Upper lobe of right lung (tissue), 1 donor: Measurements from ENCODE around the gene STAT1. TPM values are rescaled to one million over a fixed set of nuclear protein-coding genes. Genes with fewer than 3 reads are reported as not detected.

Source experiments
- ATAC-seq: fragments of 200-7000 bp; cut with Tn5 transposase; one replicate; pipeline ENCODE4 v1.9.1; 2020; ENCODE audit warnings: mild to moderate bottlenecking, moderate library complexity
- DNase-seq: peaks from one replicate; pipeline ENCODE4 v3.0.0-alpha.2; 2020
- H3K27ac ChIP-seq: fragments of 200-600 bp; one replicate; pipeline ENCODE4 v1.8.0; 2022
- H3K27me3 ChIP-seq: fragments of 200-600 bp; one replicate; pipeline ENCODE4 v1.8.0; 2022; ENCODE audit warnings: mild to moderate bottlenecking
- H3K36me3 ChIP-seq: fragments of 200-600 bp; one replicate; pipeline ENCODE4 v1.8.0; 2022
- H3K4me1 ChIP-seq: fragments of 200-600 bp; one replicate; pipeline ENCODE4 v1.8.0; 2022
- H3K4me3 ChIP-seq: fragments of 200-600 bp; one replicate; pipeline ENCODE4 v1.8.0; 2022; ENCODE audit warnings: mild to moderate bottlenecking
- H3K9me3 ChIP-seq: fragments of 200-600 bp; one replicate; pipeline ENCODE4 v1.8.0; 2022
- intact Hi-C: fragments of 100-400 bp; cut with DNase I; formaldehyde crosslinking; loops from one replicate; pipeline ENCODE4 v1.11.0; 2022
- total RNA-seq: library from RNA; stranded (reverse); fragmentation: NEBNext Ultra II Directional; extraction: Animal tissue kit (Norgen Biotek cat#: 25700); gene quantifications from one replicate; pipeline ENCODE4 v1.2.1, GENCODE V29; 2021
- TF ChIP-seq, protein P1 (sequence below): fragments of 200-600 bp; IDR thresholded peaks from one replicate; pipeline ENCODE4 v1.8.0; 2022; ENCODE audit warnings: antibody characterized with exemption
- donor health status: DM: no; HTN: yes; CAD: no; lungs with severe emphysema.

The STAT1 gene
- total RNA-seq, 1 donor from 2014 or later = 98.6 TPM

DNA sequence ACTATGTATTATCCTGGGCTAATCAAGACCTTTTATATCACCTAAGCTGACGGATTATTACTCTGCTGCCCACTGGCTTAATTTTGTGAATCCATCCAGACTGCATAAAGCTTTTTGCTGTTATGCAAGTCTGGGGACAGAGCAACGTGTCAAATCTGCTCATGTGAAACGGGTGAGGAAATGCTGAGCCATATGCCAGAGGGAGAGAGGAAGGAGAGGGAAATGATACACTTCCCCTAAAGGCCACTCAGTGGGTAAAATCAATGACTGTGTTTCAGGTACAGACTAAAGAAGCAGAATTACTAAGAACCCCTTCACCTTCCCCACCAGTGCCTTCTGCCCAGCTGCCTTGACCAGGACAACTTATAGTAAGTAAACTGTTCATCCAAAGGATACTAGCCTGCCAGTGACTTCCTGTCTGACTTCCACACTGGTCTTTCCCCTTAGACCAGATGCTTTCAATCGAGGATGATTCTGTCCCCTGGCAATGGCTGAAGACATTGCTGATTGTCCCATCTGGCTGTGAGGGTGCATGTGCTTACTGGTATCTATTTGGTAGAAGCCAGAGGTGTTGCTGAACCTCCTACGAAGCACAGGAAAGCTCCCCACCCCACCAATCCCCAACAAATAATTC is 43.0 kb downstream of the STAT1 start:
- no peak for DNase-seq
- TF ChIP-seq, protein P1, sequence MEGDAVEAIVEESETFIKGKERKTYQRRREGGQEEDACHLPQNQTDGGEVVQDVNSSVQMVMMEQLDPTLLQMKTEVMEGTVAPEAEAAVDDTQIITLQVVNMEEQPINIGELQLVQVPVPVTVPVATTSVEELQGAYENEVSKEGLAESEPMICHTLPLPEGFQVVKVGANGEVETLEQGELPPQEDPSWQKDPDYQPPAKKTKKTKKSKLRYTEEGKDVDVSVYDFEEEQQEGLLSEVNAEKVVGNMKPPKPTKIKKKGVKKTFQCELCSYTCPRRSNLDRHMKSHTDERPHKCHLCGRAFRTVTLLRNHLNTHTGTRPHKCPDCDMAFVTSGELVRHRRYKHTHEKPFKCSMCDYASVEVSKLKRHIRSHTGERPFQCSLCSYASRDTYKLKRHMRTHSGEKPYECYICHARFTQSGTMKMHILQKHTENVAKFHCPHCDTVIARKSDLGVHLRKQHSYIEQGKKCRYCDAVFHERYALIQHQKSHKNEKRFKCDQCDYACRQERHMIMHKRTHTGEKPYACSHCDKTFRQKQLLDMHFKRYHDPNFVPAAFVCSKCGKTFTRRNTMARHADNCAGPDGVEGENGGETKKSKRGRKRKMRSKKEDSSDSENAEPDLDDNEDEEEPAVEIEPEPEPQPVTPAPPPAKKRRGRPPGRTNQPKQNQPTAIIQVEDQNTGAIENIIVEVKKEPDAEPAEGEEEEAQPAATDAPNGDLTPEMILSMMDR = no peak
- peaks cover 96% of the 10 kb centered on the region for H3K36me3 ChIP-seq

DNA sequence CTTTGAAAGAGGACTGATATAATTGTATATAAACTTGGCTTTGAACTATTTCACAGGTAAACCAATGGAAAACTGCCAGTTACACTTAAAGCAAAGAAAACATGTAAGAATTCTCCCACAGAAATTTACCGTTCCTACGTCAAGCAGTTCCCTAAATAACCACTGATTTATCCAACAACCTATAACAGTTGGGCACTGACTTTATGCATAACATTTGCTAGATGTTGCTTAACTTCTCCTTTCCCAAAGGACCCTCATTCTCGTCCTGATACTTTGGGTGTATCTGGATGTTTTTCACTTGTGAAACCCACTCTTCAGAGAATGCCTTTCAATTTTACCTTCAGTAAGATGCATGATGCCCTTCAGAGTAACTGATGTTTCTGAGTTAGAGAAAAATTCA is 43.8 kb downstream of the STAT1 start:
- Histone ChIP-seq H3K27me3 (no peaks in the 10 kb centered on the region), H3K4me3 (no peak overlapping the region), H3K4me1 (peaks cover 30% of the 10 kb centered on the region), H3K27ac (no peak overlapping the region), H3K9me3 (no peaks in the 10 kb centered on the region), H3K36me3 (peaks cover 96% of the 10 kb centered on the region)
- TF ChIP-seq, protein P1 = no peak
- DNase-seq = no peak
- no peak for ATAC-seq
- intact Hi-C loops = no loop called here

More for the DNA sequence above, 43.0 kb downstream of the STAT1 start:
- H3K27me3 ChIP-seq = no peaks in the 10 kb centered on the region
- H3K27ac ChIP-seq = no peak overlapping the region
- H3K4me1 ChIP-seq = peaks cover 30% of the 10 kb centered on the region
- ATAC-seq = peak; percentile 61
- intact Hi-C loops = no loop called here
- H3K4me3 ChIP-seq = no peak overlapping the region
- no peaks in the 10 kb centered on the region for H3K9me3 ChIP-seq

DNA sequence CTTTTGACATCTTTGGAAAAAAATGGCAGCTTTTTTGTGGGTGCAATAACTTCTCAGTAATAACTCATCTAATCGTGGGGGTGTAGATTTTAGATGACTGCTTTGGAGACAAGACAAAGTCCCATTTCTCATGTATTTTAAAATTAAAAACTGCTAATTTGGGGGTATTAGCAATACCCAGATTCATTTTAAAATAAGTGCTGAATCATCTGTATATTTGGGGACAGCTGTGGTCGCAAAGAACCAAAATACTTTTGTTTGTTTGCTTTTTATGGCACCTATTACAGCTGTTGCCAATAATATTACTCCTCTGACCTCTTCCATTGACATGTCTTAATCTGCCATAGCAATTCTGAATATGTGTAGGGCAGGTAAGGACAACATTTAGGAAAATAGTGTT is 45.4 kb downstream of the STAT1 start:
- Histone ChIP-seq H3K36me3 (peaks cover 96% of the 10 kb centered on the region), H3K4me3 (no peak overlapping the region), H3K27me3 (no peaks in the 10 kb centered on the region), H3K27ac (no peak overlapping the region), H3K4me1 (peaks cover 13% of the 10 kb centered on the region), H3K9me3 (no peaks in the 10 kb centered on the region)
- TF ChIP-seq, protein P1 = no peak
- no peak for DNase-seq
- intact Hi-C loops = no loop called here
- ATAC-seq = no peak

- ATAC-seq (no peak), DNase-seq (no peak)
- H3K4me3 ChIP-seq = no peak overlapping the region
- H3K9me3 ChIP-seq = no peaks in the 10 kb centered on the region
- H3K4me1 ChIP-seq = peaks cover 4% of the 10 kb centered on the region
- H3K27ac ChIP-seq = no peak overlapping the region
- H3K36me3 ChIP-seq = peaks cover 97% of the 10 kb centered on the region
- intact Hi-C loops = no loop called here
- TF ChIP-seq, protein P1 = no peak
- H3K27me3 ChIP-seq = no peaks in the 10 kb centered on the region
Observed at GRCh38 chr2:190965580-190966222, 48.3 kb downstream of the STAT1 start.

- ATAC-seq (peak; percentile 68), DNase-seq (no peak)
- Histone ChIP-seq H3K27ac (no peak overlapping the region), H3K27me3 (no peaks in the 10 kb centered on the region), H3K36me3 (peaks cover 91% of the 10 kb centered on the region), H3K4me1 (peaks cover 4% of the 10 kb centered on the region), H3K4me3 (no peak overlapping the region), H3K9me3 (no peaks in the 10 kb centered on the region)
- TF ChIP-seq, protein P1 = no peak
- intact Hi-C loops = no loop called here
Observed at GRCh38 chr2:190964170-190964795, 49.7 kb downstream of the STAT1 start.
